NCI-H524 (cell line): ENCODE data around the gene ACSL6.
"Not testable (repeated sequence)": the region's sequence is repeated elsewhere in the genome, so short reads cannot be mapped to it uniquely, and the experiment has no call there.

Source experiments
- DNase-seq, 2 experiments: peaks; one replicate each; lab custom pipeline; 2025; lab: John Stamatoyannopoulos, UW

The ACSL6 gene

GRCh38 chr5:131942016-131942415, 69.4 kb downstream of the ACSL6 start:
- DNase-seq: no peak

GRCh38 chr5:131939690-131940345, 71.6 kb downstream of the ACSL6 start:
- no peak for DNase-seq

DNA sequence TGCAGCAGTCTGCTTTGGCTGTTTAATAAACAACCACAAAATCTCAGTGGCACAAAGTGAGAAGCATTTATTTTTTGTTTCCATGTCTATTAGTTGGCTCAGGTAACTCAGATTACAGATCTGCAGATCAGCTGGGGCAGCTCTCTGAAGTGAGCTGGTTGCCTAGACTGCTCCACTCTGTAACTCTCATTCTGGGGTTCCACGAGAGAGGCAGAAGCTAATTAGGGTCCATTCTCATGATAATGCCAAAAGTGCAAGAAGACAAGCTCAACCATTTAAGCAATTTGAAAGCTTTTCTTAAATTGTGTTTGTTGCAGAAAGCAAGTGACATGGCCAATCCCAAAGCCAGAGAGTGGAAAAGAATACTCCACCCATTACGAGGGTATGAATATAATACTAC, 79.2 kb downstream of the ACSL6 start:
- DNase-seq: no peak

- DNase-seq: no peak
These were observed 82.5 kb downstream of the ACSL6 start for GRCh38 chr5:131928957-131929356.

- DNase-seq: no peak
These were observed 85.3 kb downstream of the ACSL6 start for GRCh38 chr5:131926168-131926567.

GRCh38 chr5:131916481-131916880, 95.0 kb downstream of the ACSL6 start:
- DNase-seq: no peak

DNA sequence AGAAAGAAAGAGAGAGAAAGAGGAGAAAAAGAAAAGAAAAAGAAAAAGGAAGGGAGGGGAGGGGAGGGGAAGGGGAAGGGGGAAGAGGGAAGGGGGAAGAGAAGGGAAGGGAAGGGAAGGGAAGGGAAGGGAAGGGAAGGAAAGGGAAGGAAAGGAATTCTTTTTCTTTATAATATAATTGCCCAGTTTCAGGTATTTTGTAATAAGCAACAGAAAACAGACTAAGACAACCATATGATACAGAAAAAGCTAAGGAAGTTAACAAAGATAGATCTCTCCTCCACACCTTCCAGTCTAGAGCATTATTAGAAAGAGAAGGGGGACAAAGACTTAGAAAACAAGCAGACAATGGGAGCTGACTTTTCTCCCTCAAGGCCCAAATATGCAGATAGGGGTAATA, 97.0 kb downstream of the ACSL6 start:
- DNase-seq: no peak

DNA sequence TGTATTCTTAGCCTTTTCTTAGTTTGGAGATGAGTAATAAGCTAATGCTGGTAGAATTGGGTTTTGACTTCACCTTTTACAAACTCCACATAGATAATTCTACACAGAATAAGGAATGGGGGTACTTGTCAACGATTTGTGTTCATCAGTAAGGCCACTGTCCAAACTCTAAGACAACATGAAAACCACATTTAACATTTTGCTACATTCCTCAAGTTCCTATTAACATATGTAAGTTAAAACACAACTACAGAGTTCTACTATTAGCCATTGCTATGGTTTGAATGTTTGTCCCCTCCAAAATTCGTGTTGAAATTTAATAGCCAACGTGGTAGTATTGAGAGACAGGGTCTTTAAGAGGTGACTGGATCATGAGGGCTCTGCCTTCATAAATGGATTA, 97.9 kb downstream of the ACSL6 start:
- no peak for DNase-seq

- no peak for DNase-seq
These were observed 104.8 kb downstream of the ACSL6 start for GRCh38 chr5:131906668-131907067.

DNA sequence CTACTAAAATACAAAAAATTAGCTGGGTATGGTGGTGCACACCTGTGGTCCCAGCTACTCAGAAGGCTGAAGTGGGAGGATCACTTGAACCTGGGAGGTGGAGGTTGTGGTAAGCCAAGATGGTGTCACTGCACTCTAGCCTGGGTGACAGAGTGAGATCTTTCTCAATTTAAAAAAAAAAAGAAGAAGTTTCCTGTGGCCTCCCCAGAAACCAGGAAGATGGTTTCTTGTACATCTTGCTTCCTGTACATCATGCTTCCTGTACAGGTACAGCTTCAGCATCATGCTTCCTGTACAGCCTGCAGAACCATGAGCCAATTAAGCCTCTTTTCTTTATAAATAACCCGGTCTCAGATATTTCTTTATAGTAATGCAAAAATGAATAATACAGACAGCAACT, 109.2 kb downstream of the ACSL6 start:
- not testable (repeated sequence) for DNase-seq
